ENCODE results near the gene P3H3. TPM values are rescaled to one million over a fixed set of nuclear protein-coding genes. Genes with fewer than 3 reads are reported as not detected.
"Not testable (repeated sequence)": the region's sequence is repeated elsewhere in the genome, so short reads cannot be mapped to it uniquely, and the experiment has no call there.

Gene P3H3
- total RNA-seq, 4 donors from 2014 or later: 27.4 to 90.1 (median 59.9) TPM

- H3K36me3 ChIP-seq: no peaks in the 10 kb centered on the region
- DNase-seq: peak; percentile 83 to 87
- H3K4me1 ChIP-seq: peaks cover 10 to 25% of the 10 kb centered on the region in 2 donors
- intact Hi-C loops (cut with DNase I; ENCODE audit: low total_unique reads): no loop called here
- TF ChIP-seq CTCF (IDR thresholded peaks at IDR 0.05): peak; percentile 85 to 90 (median 86)
- TF ChIP-seq POLR2A (IDR thresholded peaks at IDR 0.05): no peak
- no peaks in the 10 kb centered on the region for H3K9me3 ChIP-seq
- no peaks in the 10 kb centered on the region for H3K27me3 ChIP-seq
- H3K27ac ChIP-seq: peak overlapping the region; percentile 94 to 97
- no peak overlapping the region for H3K4me3 ChIP-seq
Measured at GRCh38 chr12:6869049-6870021, 41.1 kb downstream of the P3H3 start.

DNA sequence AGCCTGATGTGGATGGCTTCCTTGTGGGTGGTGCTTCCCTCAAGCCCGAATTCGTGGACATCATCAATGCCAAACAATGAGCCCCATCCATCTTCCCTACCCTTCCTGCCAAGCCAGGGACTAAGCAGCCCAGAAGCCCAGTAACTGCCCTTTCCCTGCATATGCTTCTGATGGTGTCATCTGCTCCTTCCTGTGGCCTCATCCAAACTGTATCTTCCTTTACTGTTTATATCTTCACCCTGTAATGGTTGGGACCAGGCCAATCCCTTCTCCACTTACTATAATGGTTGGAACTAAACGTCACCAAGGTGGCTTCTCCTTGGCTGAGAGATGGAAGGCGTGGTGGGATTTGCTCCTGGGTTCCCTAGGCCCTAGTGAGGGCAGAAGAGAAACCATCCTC, 42.1 kb downstream of the P3H3 start:
- DNase-seq; intact Hi-C loops (cut with DNase I; ENCODE audit: low total_unique reads); H3K9me3 ChIP-seq; H3K4me3 ChIP-seq; H3K27me3 ChIP-seq; H3K27ac ChIP-seq; H3K36me3 ChIP-seq: not testable (repeated sequence)
- peaks cover 10 to 25% of the 10 kb centered on the region in 2 donors for H3K4me1 ChIP-seq

DNA sequence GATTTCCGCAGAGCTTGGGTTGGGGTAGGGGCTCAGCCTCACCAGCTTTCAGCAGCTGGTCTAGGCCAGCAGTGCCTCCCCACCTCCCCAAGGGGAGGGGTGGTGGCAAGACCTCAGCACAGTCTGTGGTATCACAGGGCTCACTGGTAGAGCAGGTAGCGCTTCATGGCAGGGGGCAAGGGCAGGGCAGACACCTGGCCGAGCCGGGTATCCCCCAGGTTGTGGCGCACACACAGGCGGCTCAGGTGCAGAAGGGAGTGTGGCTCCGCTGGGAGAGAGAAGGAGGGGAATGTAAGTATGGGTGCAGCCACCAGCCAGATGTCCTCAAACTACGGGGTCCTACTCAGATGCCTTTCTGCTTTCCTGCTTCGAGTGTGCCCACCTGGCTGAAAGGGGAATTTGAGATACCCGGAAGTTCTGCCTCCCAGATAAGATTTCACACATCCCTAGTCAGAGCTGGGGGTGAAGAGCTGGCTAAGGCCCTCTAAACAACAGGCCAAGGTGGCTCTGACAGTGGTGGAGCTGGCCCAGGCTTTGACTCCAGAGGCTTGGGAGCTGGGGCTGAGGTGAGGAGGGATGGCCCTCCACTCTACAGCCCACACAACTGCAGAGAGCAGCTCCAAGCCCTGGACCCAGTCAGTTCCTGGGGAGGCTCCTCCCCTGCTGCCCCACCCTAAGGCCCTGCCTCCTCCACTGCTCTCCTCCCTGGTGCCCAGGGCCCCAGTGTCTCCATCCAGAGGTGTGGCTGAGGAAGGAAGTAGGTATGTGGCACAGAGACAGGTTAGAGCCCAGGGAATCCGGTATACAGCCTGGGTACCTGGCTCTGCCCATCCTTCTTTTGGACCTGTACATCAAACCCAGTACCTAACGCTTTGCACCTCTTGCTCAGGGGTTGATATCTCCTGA, 43.1 kb downstream of the P3H3 start:
- Histone ChIP-seq H3K36me3 (no peaks in the 10 kb centered on the region), H3K27ac (peak overlapping the region; percentile 84 to 88), H3K27me3 (no peaks in the 10 kb centered on the region), H3K9me3 (no peaks in the 10 kb centered on the region), H3K4me3 (peak overlapping the region in 1 of 2 donors; percentile 96), H3K4me1 (peaks cover 10 to 25% of the 10 kb centered on the region in 2 donors)
- no peak for TF ChIP-seq POLR2A (IDR thresholded peaks at IDR 0.05)
- no peak for TF ChIP-seq CTCF (IDR thresholded peaks at IDR 0.05)
- no peak for DNase-seq
- intact Hi-C loops (cut with DNase I; ENCODE audit: low total_unique reads): no loop called here

DNA sequence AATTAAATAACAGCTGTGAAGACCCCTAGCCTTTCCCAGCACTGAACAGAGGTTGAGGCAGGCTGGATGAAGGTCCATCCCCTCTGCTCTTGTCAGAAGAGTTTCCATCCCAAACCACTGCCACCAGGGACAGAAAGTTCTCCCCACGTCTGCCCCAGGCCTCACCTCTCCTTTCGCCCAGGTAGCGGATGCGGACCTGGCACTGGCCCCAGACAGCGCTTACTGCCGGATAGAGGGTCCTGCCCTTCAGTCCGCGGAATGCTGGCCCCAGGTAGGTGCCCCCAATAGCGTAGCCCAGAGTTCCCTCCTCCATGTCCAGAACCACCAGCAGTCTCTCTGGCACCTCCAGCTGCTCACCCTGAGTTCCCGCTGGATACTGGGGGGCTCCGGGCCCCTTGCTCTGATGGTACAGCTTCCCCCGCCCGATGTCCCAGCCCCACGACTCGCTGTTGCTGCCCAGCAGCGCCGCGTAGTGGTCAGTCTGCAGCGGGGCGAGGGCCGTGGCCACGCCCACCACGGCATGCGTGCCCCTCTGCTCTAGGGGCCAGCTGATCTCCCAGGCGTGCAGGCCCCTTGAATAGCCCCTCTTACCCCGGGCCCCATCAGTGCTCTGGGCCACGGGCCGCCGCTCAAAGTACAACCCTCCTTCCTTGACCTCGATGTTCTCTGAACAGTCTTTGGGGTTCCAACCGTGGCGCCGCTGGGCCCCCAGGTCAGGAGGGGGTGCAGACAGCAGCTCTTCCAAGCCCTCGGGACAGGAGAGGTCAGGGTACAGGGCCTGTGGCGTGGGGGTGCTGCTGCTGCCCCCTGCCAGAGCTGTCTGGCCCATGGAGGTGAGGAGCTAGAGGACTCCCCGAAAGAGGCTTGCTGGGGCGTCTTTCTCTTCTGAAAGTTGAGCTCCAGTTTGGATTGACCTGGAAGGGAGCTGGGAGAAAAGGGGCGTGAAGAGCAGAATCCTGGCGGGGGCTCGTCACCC, 44.2 kb downstream of the P3H3 start:
- TF ChIP-seq POLR2A (IDR thresholded peaks at IDR 0.05) (no peak), CTCF (IDR thresholded peaks at IDR 0.05) (peak; percentile 90 to 96 (median 96))
- peaks cover 10 to 25% of the 10 kb centered on the region in 2 donors for H3K4me1 ChIP-seq
- H3K4me3 ChIP-seq: peak overlapping the region; percentile 79 to 96
- intact Hi-C loops (cut with DNase I; ENCODE audit: low total_unique reads): no loop called here
- peak; percentile 82 to 88 for DNase-seq
- H3K36me3 ChIP-seq: no peaks in the 10 kb centered on the region
- H3K9me3 ChIP-seq: no peaks in the 10 kb centered on the region
- no peaks in the 10 kb centered on the region for H3K27me3 ChIP-seq
- H3K27ac ChIP-seq: peak overlapping the region; percentile 84 to 88

Measured in uterus (tissue), 4 donors.